HCT116 (cell line): ENCODE results near the gene KHDC4. TPM values are rescaled to one million over a fixed set of nuclear protein-coding genes. Genes with fewer than 3 reads are reported as not detected.

ENCODE experiments used
- ATAC-seq: fragments of 200-7000 bp; cut with Tn5 transposase; 2 replicates; pipeline ENCODE4 v1.9.1; 2020; ENCODE audit warnings: mild to moderate bottlenecking, moderate library complexity
- BruUV-seq: library from RNA; stranded (reverse); fragments of 400-500 nt; replicated peaks from 2 replicates; lab custom pipeline; 2021; lab: Mats Ljungman, UMichigan
- CTCF ChIA-PET: fragments of 300-600 bp; sonication (Branson Sonifier 250); formaldehyde crosslinking; loops from one replicate; lab custom pipeline; 2021; ENCODE audit warnings: antibody characterized with exemption; lab: Charles Lee
- POLR2A ChIA-PET: fragments of 300-600, 350-600 bp; sonication (Branson Sonifier 250); formaldehyde crosslinking; loops from one replicate; lab custom pipeline; 2021; ENCODE audit warnings: antibody characterized with exemption; lab: Charles Lee
- RAD21 ChIA-PET, 2 experiments: fragments of 300-600 bp; sonication (Branson Sonifier 250); formaldehyde crosslinking; loops; one replicate each; lab custom pipeline; 2023; ENCODE audit warnings: low total read pairs in 2 of 2; ENCODE audit not compliant: uncharacterized antibody in 2 of 2, unreplicated experiment in 2 of 2, low non-redundant PET in 1 of 2; lab: Charles Lee
- DNase-seq: peaks from one replicate; pipeline ENCODE4 v3.0.0-alpha.2; 2010; ENCODE audit warnings: low read depth, low spot score
- H2AFZ ChIP-seq: fragments of 200-600 bp; shearing (Covaris generic), sonication (generic); 2 replicates; pipeline ENCODE4 v1.6.1; 2017; ENCODE audit warnings: low read depth, mixed run types, mixed read lengths, antibody characterized with exemption, low read length; ENCODE audit not compliant: poor library complexity, severe bottlenecking
- H3K27ac ChIP-seq: 2 replicates; pipeline ENCODE4 v1.5.1; 2012; ENCODE audit warnings: low read depth, low read length
- H3K27me3 ChIP-seq: fragments of 200-600 bp; sonication (generic); 2 replicates; pipeline ENCODE4 v1.6.1; 2016; ENCODE audit warnings: mixed run types, low read length, mixed read lengths; ENCODE audit not compliant: insufficient read depth
- H3K36me3 ChIP-seq, 2 experiments: fragments of 200-500 bp in 1 of 2; fragments of 200-600 bp in 1 of 2; sonication (Bioruptor generic) in 1 of 2; sonication (generic) in 1 of 2; 2 replicates each; pipeline versions ENCODE4 v1.5.1 to v1.6.1; 2014 to 2016; ENCODE audit warnings: low read length in 2 of 2, inconsistent platforms in 1 of 2, mixed read lengths in 1 of 2, mixed run types in 1 of 2; ENCODE audit not compliant: insufficient read depth in 2 of 2, control insufficient read depth in 1 of 2
- H3K4me1 ChIP-seq, 2 experiments: fragments of 200-600 bp in 1 of 2; sonication (generic) in 1 of 2; 2 replicates each; pipeline versions ENCODE4 v1.5.1 to v1.6.1; 2012 to 2017; ENCODE audit warnings: low read length in 2 of 2, inconsistent platforms in 1 of 2, mild to moderate bottlenecking in 1 of 2, mixed read lengths in 1 of 2, mixed run types in 1 of 2, moderate library complexity in 1 of 2; ENCODE audit not compliant: insufficient read depth in 2 of 2, control insufficient read depth in 1 of 2
- H3K4me2 ChIP-seq: fragments of 200-600 bp; sonication (generic); 2 replicates; pipeline ENCODE4 v1.6.1; 2017; ENCODE audit warnings: mixed run types, low read length, mixed read lengths
- H3K4me3 ChIP-seq, 2 experiments: fragments of 200-600 bp in 1 of 2; sonication (generic) in 1 of 2; replicated peaks in 1 of 2; 2 replicates each; pipeline ENCODE4 v1.5.1; 2011 to 2016; ENCODE audit warnings: low read length in 2 of 2, control low read depth in 1 of 2, low read depth in 1 of 2, mild to moderate bottlenecking in 1 of 2, mixed read lengths in 1 of 2, mixed run types in 1 of 2
- H3K79me2 ChIP-seq: fragments of 200-600 bp; sonication (generic); 2 replicates; pipeline ENCODE4 v1.6.1; 2017; ENCODE audit warnings: mild to moderate bottlenecking, mixed run types, low read length, moderate library complexity, mixed read lengths; ENCODE audit not compliant: insufficient read depth
- H3K9ac ChIP-seq: fragments of 200-600 bp; sonication (generic); 2 replicates; pipeline ENCODE4 v1.6.1; 2016; ENCODE audit warnings: low read length, mixed read lengths
- H3K9me2 ChIP-seq: fragments of 200-600 bp; sonication (generic), shearing (Covaris generic); 2 replicates; pipeline ENCODE4 v1.6.1; 2017; ENCODE audit warnings: mixed run types, mild to moderate bottlenecking, moderate library complexity; ENCODE audit not compliant: insufficient read depth
- H3K9me3 ChIP-seq, 2 experiments: fragments of 200-500 bp in 1 of 2; fragments of 200-600 bp in 1 of 2; sonication (Bioruptor generic) in 1 of 2; sonication (generic) in 1 of 2; 2 replicates each; pipeline ENCODE4 v1.6.1; 2014 to 2017; ENCODE audit warnings: low read length in 2 of 2, mixed read lengths in 2 of 2, inconsistent platforms in 1 of 2, low read depth in 1 of 2, mild to moderate bottlenecking in 1 of 2, mixed run types in 1 of 2, moderate library complexity in 1 of 2; ENCODE audit not compliant: control insufficient read depth in 1 of 2, insufficient read depth in 1 of 2
- H4K20me1 ChIP-seq: fragments of 200-600 bp; sonication (generic), shearing (Covaris generic); 2 replicates; pipeline ENCODE4 v1.6.1; 2017; ENCODE audit warnings: mixed run types, mild to moderate bottlenecking, moderate library complexity; ENCODE audit not compliant: insufficient read depth
- EGR1 ChIP-seq: IDR thresholded peaks from 2 replicates; pipeline ENCODE4 v1.6.1; 2012; ENCODE audit warnings: low read depth
- ELF1 ChIP-seq: IDR thresholded peaks from 2 replicates; pipeline ENCODE4 v1.6.1; 2012; ENCODE audit warnings: low read depth, borderline replicate concordance
- EZH2 ChIP-seq: fragments of 200-600 bp; sonication (generic); IDR thresholded peaks from 2 replicates; pipeline ENCODE4 v1.6.1; 2017; ENCODE audit warnings: antibody characterized with exemption, mixed run types
- POLR2A ChIP-seq: IDR thresholded peaks from 2 replicates; pipeline ENCODE4 v1.7.0; 2011; ENCODE audit warnings: borderline replicate concordance; ENCODE audit not compliant: insufficient read depth, insufficient read length; ENCODE audit errors: extremely low read depth
- POLR2AphosphoS5 ChIP-seq: IDR thresholded peaks from 2 replicates; pipeline ENCODE4 v1.6.1; 2011; ENCODE audit warnings: mild to moderate bottlenecking, low read depth, low read length, moderate library complexity
- RAD21 ChIP-seq: IDR thresholded peaks from 2 replicates; pipeline ENCODE4 v1.6.1; 2012; ENCODE audit warnings: low read depth, mild to moderate bottlenecking
- SRF ChIP-seq: IDR thresholded peaks from 2 replicates; pipeline ENCODE4 v1.6.1; 2012; ENCODE audit warnings: low read depth
- TCF7L2 ChIP-seq: IDR thresholded peaks from 2 replicates; pipeline ENCODE4 v1.7.0; 2011; ENCODE audit warnings: borderline replicate concordance, inconsistent platforms; ENCODE audit not compliant: insufficient read depth, insufficient read length; ENCODE audit errors: extremely low read depth
- ZNF274 ChIP-seq: fragments of 200-500 bp; sonication (Bioruptor generic); IDR thresholded peaks from 2 replicates; pipeline ENCODE4 v1.6.1; 2014; ENCODE audit warnings: mild to moderate bottlenecking, low read depth, low read length, inconsistent platforms
- intact Hi-C: fragments of 100-400 bp; cut with micrococcal nuclease; formaldehyde crosslinking; loops from 2 replicates; pipeline ENCODE4 v1.10.0; 2022
- total RNA-seq: library from RNA; stranded (reverse); gene quantifications from one replicate; pipeline ENCODE4 v1.2.1, GENCODE V29; 2021; ENCODE audit not compliant: unreplicated experiment
- TF ChIP-seq, protein P1 (sequence below): IDR thresholded peaks from 2 replicates; pipeline ENCODE4 v1.6.1; 2012; ENCODE audit warnings: low read depth
- TF ChIP-seq, protein P2 (sequence below), 3 experiments: fragments of 200-600 bp in 1 of 3; sonication (generic) in 1 of 3; IDR thresholded peaks in 2 of 3; conservative IDR thresholded peaks in 1 of 3; 2 replicates each; pipeline ENCODE4 v1.5.1; 2012 to 2017; ENCODE audit warnings: low read depth in 2 of 3, low read length in 2 of 3, antibody characterized with exemption in 1 of 3, borderline replicate concordance in 1 of 3, control low read depth in 1 of 3, mild to moderate bottlenecking in 1 of 3, mixed read lengths in 1 of 3, mixed run types in 1 of 3, moderate library complexity in 1 of 3; ENCODE audit not compliant: insufficient read depth in 1 of 3
- TF ChIP-seq, protein P3 (sequence below): IDR thresholded peaks from 2 replicates; pipeline ENCODE4 v1.6.1; 2011; ENCODE audit warnings: mild to moderate bottlenecking, low read length, moderate library complexity; ENCODE audit not compliant: insufficient replicate concordance; ENCODE audit errors: extremely low read depth

KHDC4 gene
- total RNA-seq, 1 experiment from 2014 or later: 60.7 TPM

DNA sequence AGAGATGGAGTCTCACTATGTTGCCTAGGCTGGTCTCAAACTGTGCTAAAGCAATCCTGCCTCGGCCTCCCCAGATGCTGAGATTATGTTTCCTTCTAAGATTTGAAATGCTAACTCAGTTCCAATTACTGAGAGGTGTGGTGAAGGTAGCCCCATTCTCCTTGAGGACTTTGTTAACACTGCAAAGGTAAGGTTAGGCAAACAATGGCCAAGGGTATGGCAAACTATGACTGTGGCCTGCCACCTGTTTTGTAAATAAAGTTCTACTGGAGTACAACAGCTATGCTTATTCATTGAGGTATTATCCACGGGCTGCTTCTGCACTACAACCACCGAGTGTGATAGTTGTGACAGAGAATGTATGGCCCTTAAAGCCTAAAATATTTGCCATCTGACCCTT, 13.5 kb downstream of the KHDC4 start:
- Histone ChIP-seq H3K4me1 (no peaks in the 10 kb centered on the region), H3K9me2 (no peaks in the 10 kb centered on the region), H3K27ac (no peak overlapping the region), H3K4me2 (no peak overlapping the region), H3K79me2 (peaks cover 86% of the 10 kb centered on the region), H3K9ac (no peak overlapping the region), H3K36me3 (peaks cover 75 to 86% of the 10 kb centered on the region in 2 experiments), H4K20me1 (peaks cover 24% of the 10 kb centered on the region; the same call in 1 of the 2 replicates), H3K27me3 (no peaks in the 10 kb centered on the region), H3K4me3 (no peak overlapping the region), H3K9me3 (no peaks in the 10 kb centered on the region), H2AFZ (no peak overlapping the region)
- DNase-seq (no peak), ATAC-seq (no peak)
- ChIA-PET POLR2A (interaction anchor here (1.1 kb wide), 1 partner anchor 12 kb away, joined by 3 read pairs; no protein-coding TSS in a partner anchor), CTCF (no interaction called here), RAD21 (no interaction called here)
- intact Hi-C loops: no loop called here
- TF ChIP-seq SRF (no peak), RAD21 (no peak), EZH2 (no peak), TCF7L2 (no peak), EGR1 (no peak), ZNF274 (no peak), ELF1 (no peak), POLR2AphosphoS5 (no peak), POLR2A (no peak)
- TF ChIP-seq, protein P1, sequence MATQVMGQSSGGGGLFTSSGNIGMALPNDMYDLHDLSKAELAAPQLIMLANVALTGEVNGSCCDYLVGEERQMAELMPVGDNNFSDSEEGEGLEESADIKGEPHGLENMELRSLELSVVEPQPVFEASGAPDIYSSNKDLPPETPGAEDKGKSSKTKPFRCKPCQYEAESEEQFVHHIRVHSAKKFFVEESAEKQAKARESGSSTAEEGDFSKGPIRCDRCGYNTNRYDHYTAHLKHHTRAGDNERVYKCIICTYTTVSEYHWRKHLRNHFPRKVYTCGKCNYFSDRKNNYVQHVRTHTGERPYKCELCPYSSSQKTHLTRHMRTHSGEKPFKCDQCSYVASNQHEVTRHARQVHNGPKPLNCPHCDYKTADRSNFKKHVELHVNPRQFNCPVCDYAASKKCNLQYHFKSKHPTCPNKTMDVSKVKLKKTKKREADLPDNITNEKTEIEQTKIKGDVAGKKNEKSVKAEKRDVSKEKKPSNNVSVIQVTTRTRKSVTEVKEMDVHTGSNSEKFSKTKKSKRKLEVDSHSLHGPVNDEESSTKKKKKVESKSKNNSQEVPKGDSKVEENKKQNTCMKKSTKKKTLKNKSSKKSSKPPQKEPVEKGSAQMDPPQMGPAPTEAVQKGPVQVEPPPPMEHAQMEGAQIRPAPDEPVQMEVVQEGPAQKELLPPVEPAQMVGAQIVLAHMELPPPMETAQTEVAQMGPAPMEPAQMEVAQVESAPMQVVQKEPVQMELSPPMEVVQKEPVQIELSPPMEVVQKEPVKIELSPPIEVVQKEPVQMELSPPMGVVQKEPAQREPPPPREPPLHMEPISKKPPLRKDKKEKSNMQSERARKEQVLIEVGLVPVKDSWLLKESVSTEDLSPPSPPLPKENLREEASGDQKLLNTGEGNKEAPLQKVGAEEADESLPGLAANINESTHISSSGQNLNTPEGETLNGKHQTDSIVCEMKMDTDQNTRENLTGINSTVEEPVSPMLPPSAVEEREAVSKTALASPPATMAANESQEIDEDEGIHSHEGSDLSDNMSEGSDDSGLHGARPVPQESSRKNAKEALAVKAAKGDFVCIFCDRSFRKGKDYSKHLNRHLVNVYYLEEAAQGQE: no peak
- TF ChIP-seq, protein P2, sequence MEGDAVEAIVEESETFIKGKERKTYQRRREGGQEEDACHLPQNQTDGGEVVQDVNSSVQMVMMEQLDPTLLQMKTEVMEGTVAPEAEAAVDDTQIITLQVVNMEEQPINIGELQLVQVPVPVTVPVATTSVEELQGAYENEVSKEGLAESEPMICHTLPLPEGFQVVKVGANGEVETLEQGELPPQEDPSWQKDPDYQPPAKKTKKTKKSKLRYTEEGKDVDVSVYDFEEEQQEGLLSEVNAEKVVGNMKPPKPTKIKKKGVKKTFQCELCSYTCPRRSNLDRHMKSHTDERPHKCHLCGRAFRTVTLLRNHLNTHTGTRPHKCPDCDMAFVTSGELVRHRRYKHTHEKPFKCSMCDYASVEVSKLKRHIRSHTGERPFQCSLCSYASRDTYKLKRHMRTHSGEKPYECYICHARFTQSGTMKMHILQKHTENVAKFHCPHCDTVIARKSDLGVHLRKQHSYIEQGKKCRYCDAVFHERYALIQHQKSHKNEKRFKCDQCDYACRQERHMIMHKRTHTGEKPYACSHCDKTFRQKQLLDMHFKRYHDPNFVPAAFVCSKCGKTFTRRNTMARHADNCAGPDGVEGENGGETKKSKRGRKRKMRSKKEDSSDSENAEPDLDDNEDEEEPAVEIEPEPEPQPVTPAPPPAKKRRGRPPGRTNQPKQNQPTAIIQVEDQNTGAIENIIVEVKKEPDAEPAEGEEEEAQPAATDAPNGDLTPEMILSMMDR (IDR thresholded peaks at IDR 0.05 in 2 of 3, conservative IDR thresholded peaks at IDR 0.05 in 1 of 3; ENCODE audit: borderline replicate concordance in 1 of 3, insufficient read depth in 1 of 3, low read depth in 2 of 3, low read length in 2 of 3): no peak
- TF ChIP-seq, protein P3, sequence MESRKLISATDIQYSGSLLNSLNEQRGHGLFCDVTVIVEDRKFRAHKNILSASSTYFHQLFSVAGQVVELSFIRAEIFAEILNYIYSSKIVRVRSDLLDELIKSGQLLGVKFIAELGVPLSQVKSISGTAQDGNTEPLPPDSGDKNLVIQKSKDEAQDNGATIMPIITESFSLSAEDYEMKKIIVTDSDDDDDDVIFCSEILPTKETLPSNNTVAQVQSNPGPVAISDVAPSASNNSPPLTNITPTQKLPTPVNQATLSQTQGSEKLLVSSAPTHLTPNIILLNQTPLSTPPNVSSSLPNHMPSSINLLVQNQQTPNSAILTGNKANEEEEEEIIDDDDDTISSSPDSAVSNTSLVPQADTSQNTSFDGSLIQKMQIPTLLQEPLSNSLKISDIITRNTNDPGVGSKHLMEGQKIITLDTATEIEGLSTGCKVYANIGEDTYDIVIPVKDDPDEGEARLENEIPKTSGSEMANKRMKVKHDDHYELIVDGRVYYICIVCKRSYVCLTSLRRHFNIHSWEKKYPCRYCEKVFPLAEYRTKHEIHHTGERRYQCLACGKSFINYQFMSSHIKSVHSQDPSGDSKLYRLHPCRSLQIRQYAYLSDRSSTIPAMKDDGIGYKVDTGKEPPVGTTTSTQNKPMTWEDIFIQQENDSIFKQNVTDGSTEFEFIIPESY: no peak
- TSS peak; percentile 17 for BruUV-seq
